GM12878 (cell line): Measurements from ENCODE around the gene HOXA2.

Experiments
- BCLAF1 ChIP-seq: fragments of 450-650 bp; IDR thresholded peaks from 2 replicates; pipeline ENCODE4 v1.6.1; 2017; ENCODE audit warnings: antibody characterized with exemption, mild to moderate bottlenecking, moderate library complexity
- CTCF ChIP-seq, 3 experiments: IDR thresholded peaks in 2 of 3; conservative IDR thresholded peaks in 1 of 3; 2 replicates each; pipeline ENCODE4 v1.5.1; 2011; ENCODE audit warnings: low read depth in 3 of 3, low read length in 3 of 3, mild to moderate bottlenecking in 3 of 3, control low read depth in 2 of 3, moderate library complexity in 2 of 3, inconsistent platforms in 1 of 3, mixed read lengths in 1 of 3; ENCODE audit not compliant: control insufficient read depth in 2 of 3, insufficient read depth in 1 of 3; ENCODE audit errors: extremely low read depth in 1 of 3
- EP300 ChIP-seq, 2 experiments: fragments of 150-350 bp in 1 of 2; IDR thresholded peaks; 2 replicates each; pipeline ENCODE4 v1.6.1; 2011 to 2012; ENCODE audit warnings: low read depth in 2 of 2, low read length in 2 of 2, borderline replicate concordance in 1 of 2, improper control_type of control experiment in 1 of 2, inconsistent platforms in 1 of 2; ENCODE audit not compliant: control insufficient read depth in 1 of 2
- GABPA ChIP-seq: IDR thresholded peaks from 2 replicates; pipeline ENCODE4 v1.6.1; 2014; ENCODE audit warnings: antibody characterized with exemption, low read depth, mild to moderate bottlenecking, inconsistent platforms
- KAT2A ChIP-seq: conservative IDR thresholded peaks from 2 replicates; pipeline ENCODE4 v1.6.1; 2011; ENCODE audit warnings: low read depth, low read length; ENCODE audit not compliant: control insufficient read depth
- NKRF ChIP-seq: fragments of 450-650 bp; conservative IDR thresholded peaks from 2 replicates; pipeline ENCODE4 v1.6.1; 2017; ENCODE audit warnings: mild to moderate bottlenecking, moderate library complexity
- PBX3 ChIP-seq: IDR thresholded peaks from 2 replicates; pipeline ENCODE4 v1.6.1; 2011; ENCODE audit warnings: mild to moderate bottlenecking, low read depth, low read length, moderate library complexity; ENCODE audit not compliant: insufficient replicate concordance
- RFX5 ChIP-seq: IDR thresholded peaks from 2 replicates; pipeline ENCODE4 v1.6.1; 2011; ENCODE audit warnings: low read depth, low read length, improper control_type of control experiment
- SMC3 ChIP-seq: IDR thresholded peaks from 2 replicates; pipeline ENCODE4 v1.6.1; 2011; ENCODE audit warnings: low read length, improper control_type of control experiment, borderline replicate concordance
- SRF ChIP-seq, 2 experiments: IDR thresholded peaks; 2 replicates each; pipeline ENCODE4 v1.6.1; 2011; ENCODE audit warnings: low read depth in 2 of 2, low read length in 2 of 2, mild to moderate bottlenecking in 1 of 2, moderate library complexity in 1 of 2
- STAT3 ChIP-seq: IDR thresholded peaks from 2 replicates; pipeline ENCODE4 v1.6.1; 2011; ENCODE audit warnings: low read depth, low read length, improper control_type of control experiment
- TAF1 ChIP-seq: IDR thresholded peaks from 2 replicates; pipeline ENCODE4 v1.6.1; 2011; ENCODE audit warnings: mild to moderate bottlenecking, low read depth, low read length, borderline replicate concordance
- TARDBP ChIP-seq: IDR thresholded peaks from 2 replicates; pipeline ENCODE4 v1.6.1; 2016; ENCODE audit warnings: borderline replicate concordance

- TF ChIP-seq KAT2A (no peak), BCLAF1 (no peak), NKRF (no peak), RFX5 (no peak), CTCF (IDR thresholded peaks at IDR 0.05 in 2 of 3, conservative IDR thresholded peaks at IDR 0.05 in 1 of 3; ENCODE audit: control insufficient read depth in 2 of 3, extremely low read depth in 1 of 3, insufficient read depth in 1 of 3, low read depth in 3 of 3, low read length in 3 of 3) (no peak), PBX3 (no peak), TAF1 (no peak), SRF (IDR thresholded peaks at IDR 0.05; ENCODE audit: low read depth in 2 of 2, low read length in 2 of 2) (no peak), GABPA (no peak), TARDBP (no peak), STAT3 (no peak), EP300 (IDR thresholded peaks at IDR 0.05; ENCODE audit: borderline replicate concordance in 1 of 2, control insufficient read depth in 1 of 2, low read depth in 2 of 2, low read length in 2 of 2) (no peak), SMC3 (no peak)
These were observed 9.3 kb upstream of the HOXA2 start for GRCh38 chr7:27111751-27112277.
